HFF-Myc (cell line): ENCODE measurements around the gene ADD3.

ENCODE experiments used
- DNase-seq: peaks from one replicate; pipeline ENCODE4 v3.0.0-alpha.2; 2011; ENCODE audit warnings: low read depth; ENCODE audit errors: extremely low read depth
- H3K4me3 ChIP-seq: replicated peaks from 2 replicates; pipeline ENCODE4 v1.5.1; 2011; ENCODE audit warnings: low read depth, mild to moderate bottlenecking, control low read depth, low read length
- TF ChIP-seq, protein P1 (sequence below): IDR thresholded peaks from 2 replicates; pipeline ENCODE4 v1.5.1; 2012; ENCODE audit warnings: mild to moderate bottlenecking, low read depth, low read length, control low read depth; ENCODE audit errors: missing control alignments

Gene ADD3

DNA sequence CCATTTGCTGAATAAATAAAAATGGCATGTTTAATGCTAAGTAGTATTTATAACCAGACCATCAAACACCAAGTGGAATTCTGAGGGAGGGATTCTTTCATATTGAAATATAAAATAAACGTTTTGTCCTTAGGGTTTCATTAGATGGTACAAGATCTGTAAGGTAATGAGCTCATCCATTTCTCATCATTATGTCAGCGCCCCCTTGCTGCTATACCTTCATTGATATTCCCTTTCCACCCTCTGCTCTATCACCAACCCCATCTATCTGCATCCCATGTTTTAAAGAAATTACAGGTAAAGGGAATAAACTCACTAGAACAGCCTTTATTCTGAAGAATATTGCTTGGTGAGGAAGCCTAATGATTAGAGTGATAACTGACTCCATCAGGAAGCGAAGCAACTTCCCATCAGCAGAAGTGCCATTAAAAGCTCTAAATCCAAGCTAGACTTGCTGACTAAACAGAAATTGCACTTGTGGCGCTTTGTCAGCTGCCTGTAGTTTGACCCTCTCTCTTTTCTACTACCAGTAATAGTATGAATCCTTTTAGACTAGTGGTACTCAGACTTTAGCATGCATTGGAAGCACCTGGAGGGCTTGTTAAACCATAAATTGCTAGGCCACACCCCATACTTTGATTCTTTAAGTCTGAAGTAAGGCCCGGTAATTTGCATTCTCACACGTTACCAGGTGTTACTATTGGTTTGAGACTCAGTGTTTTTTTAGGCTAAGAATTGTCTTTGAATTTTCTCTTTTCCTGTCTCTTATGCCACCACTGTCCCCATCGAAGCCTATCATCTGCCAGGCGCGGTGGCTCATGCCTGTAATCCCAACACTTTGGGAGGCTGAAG lies 27.5 kb downstream of the ADD3 start:
- TF ChIP-seq, protein P1, sequence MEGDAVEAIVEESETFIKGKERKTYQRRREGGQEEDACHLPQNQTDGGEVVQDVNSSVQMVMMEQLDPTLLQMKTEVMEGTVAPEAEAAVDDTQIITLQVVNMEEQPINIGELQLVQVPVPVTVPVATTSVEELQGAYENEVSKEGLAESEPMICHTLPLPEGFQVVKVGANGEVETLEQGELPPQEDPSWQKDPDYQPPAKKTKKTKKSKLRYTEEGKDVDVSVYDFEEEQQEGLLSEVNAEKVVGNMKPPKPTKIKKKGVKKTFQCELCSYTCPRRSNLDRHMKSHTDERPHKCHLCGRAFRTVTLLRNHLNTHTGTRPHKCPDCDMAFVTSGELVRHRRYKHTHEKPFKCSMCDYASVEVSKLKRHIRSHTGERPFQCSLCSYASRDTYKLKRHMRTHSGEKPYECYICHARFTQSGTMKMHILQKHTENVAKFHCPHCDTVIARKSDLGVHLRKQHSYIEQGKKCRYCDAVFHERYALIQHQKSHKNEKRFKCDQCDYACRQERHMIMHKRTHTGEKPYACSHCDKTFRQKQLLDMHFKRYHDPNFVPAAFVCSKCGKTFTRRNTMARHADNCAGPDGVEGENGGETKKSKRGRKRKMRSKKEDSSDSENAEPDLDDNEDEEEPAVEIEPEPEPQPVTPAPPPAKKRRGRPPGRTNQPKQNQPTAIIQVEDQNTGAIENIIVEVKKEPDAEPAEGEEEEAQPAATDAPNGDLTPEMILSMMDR = no peak
- DNase-seq = no peak
- no peak overlapping the region for H3K4me3 ChIP-seq

DNA sequence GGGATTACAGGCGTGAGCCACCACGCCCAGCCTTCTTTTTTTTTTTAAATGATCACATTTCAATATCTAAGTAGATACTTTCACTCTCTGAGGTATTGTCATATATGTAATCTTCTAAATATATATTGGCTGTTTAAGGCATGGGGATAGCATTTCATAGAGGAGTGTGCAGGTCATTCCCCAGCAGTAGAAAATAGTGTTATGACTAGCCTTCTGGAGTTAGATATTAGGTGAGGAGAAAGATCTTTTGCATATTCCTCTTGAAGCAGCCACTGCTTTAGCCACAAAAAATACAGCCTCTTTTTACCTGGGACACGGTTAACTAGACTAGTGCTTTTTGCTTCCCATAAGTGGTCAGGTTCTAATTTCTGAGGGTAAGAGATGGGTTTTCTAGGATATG lies 28.9 kb downstream of the ADD3 start:
- no peak for DNase-seq
- H3K4me3 ChIP-seq = no peak overlapping the region
- TF ChIP-seq, protein P1 = no peak

DNA sequence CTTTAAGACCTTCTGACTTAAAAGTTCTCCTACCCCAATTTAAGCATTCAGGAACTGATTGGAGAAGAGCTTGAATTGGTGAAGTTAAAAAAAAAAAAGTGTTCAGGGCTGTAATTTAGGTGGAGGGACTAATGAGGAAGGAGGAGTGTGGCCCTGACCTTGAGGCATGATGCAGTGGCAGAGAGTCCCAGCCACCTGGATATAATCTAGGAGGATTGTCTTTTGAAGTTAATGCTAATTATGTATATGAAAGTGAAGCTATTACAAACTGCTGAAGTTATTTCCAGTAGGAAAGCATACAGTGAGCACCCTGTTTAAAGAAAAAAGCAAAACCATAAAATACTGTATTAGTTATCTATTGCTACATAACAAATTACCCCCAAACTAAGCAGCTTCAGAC lies 31.5 kb downstream of the ADD3 start:
- TF ChIP-seq, protein P1 = no peak
- DNase-seq = no peak
- no peak overlapping the region for H3K4me3 ChIP-seq

DNA sequence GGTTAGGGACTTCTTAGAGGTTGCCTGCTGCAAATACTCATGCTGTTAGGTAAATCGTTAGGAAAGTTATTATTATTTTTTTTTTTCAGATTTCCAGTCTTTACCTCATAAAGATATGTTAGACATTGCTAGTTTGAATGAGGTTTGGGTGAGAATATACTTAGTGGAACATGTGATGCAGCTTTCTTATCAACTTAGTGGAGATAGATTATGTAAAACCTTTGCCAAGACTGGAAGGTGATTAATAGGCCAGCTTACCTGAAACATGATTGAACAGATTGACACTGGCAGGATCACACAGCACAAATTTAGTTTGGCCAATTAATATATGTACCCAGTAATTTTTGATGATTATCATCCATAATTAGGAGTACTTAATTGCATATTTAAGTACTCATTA lies 32.3 kb downstream of the ADD3 start:
- no peak overlapping the region for H3K4me3 ChIP-seq
- TF ChIP-seq, protein P1 = no peak
- DNase-seq = no peak

DNA sequence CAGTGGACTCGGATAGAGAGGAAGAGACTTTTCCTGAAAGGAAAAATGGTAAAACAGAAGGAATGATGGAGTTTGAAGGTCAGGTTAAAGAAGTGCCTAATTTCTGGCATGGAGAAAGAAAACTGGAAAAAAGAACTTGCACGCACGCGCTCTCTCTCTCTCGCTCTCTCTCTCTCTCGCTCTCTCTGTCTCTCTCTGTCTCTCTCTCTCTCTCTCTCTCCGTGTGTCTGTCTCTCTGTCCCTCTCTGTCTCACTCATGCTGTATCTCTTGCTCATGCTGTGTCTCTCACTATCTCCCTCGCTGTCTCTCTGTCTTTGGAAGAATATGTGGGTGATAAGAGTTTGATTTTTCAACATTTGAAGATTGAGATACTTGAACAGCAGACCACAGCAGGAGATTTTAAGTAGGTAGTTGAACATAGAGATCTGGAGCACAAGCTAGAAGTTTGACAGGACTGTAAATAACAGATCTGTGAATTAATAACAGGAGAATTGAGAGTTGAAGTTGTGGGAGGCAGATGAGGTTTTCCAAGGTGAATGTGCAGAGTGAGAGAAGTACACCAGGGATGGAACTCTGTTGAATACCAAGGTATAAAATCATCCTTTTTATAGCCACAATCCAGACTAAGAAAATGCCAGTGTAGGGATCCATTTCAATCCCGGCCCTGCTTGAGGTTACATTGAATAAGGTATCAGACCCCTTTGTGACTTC lies 33.1 kb downstream of the ADD3 start:
- no peak for DNase-seq

DNA sequence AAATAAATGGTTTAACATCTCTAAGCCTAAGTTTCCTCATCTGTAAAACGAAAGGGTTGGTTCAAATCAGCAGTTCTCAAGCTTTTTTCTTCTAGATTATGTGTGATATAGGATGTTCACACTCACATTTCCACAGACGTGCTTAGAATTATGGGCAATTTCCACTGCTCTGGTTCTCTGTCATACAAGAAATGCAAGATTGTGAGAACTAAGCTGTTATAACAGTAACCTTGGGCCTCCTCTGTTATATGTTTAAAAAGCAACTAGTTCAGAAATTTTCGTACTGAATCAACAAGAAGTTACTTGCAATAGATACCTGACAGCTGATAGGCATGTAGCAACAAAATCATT lies 33.7 kb downstream of the ADD3 start:
- DNase-seq = no peak
- TF ChIP-seq, protein P1 = no peak
- no peak overlapping the region for H3K4me3 ChIP-seq

More for the DNA sequence above, 33.1 kb downstream of the ADD3 start:
- TF ChIP-seq, protein P1 = no peak
- H3K4me3 ChIP-seq = no peak overlapping the region
